Loucy (cell line): ENCODE measurements around the gene DMBX1.

Experiments
- H2AFZ ChIP-seq: fragments of 200-600 bp; sonication (generic); 2 replicates; pipeline ENCODE4 v1.6.0; 2016; ENCODE audit warnings: antibody characterized with exemption, mild to moderate bottlenecking, low read length, moderate library complexity
- H3F3A ChIP-seq: fragments of 200-600 bp; 2 replicates; pipeline ENCODE4 v1.6.0; 2016; ENCODE audit warnings: antibody characterized with exemption, low read depth, mild to moderate bottlenecking
- H3K27me3 ChIP-seq: fragments of 200-600 bp; sonication (generic); 2 replicates; pipeline ENCODE4 v1.6.1; 2014; ENCODE audit warnings: low read length, mild to moderate bottlenecking; ENCODE audit not compliant: insufficient read depth, poor library complexity, severe bottlenecking
- H3K36me3 ChIP-seq: fragments of 200-600 bp; sonication (generic); 2 replicates; pipeline ENCODE4 v1.6.1; 2016; ENCODE audit warnings: low read length; ENCODE audit not compliant: insufficient read depth
- H3K4me1 ChIP-seq: fragments of 200-600 bp; sonication (generic); 2 replicates; pipeline ENCODE4 v1.5.1; 2014; ENCODE audit warnings: low read length, mild to moderate bottlenecking; ENCODE audit not compliant: insufficient read depth, poor library complexity, severe bottlenecking
- H3K4me2 ChIP-seq: fragments of 200-600 bp; sonication (generic); 2 replicates; pipeline ENCODE4 v1.6.0; 2014; ENCODE audit warnings: antibody characterized with exemption, low read length, low read depth, mild to moderate bottlenecking; ENCODE audit not compliant: poor library complexity, severe bottlenecking
- H3K4me3 ChIP-seq: fragments of 200-600 bp; sonication (generic); 2 replicates; pipeline ENCODE4 v1.5.1; 2014; ENCODE audit warnings: low read length, mild to moderate bottlenecking, mixed read lengths; ENCODE audit not compliant: poor library complexity, severe bottlenecking
- H3K79me2 ChIP-seq: fragments of 200-600 bp; sonication (generic); 2 replicates; pipeline ENCODE4 v1.6.1; 2014; ENCODE audit warnings: low read length; ENCODE audit not compliant: insufficient read depth
- H3K9ac ChIP-seq: fragments of 200-600 bp; sonication (generic); 2 replicates; pipeline ENCODE4 v1.6.0; 2014; ENCODE audit warnings: mild to moderate bottlenecking, low read depth, low read length, moderate library complexity; ENCODE audit not compliant: poor library complexity, severe bottlenecking
- H3K9me2 ChIP-seq: fragments of 200-600 bp; sonication (generic); replicated peaks from 2 replicates; pipeline ENCODE4 v1.6.1; 2016; ENCODE audit warnings: low read depth, low read length, mixed read lengths
- H3K9me3 ChIP-seq: fragments of 200-600 bp; sonication (generic); 2 replicates; pipeline ENCODE4 v1.6.1; 2014; ENCODE audit warnings: mild to moderate bottlenecking, antibody characterized with exemption, low read length, low read depth; ENCODE audit not compliant: insufficient read depth
- H4K20me1 ChIP-seq: fragments of 200-600 bp; sonication (generic); 2 replicates; pipeline ENCODE4 v1.6.0; 2014; ENCODE audit warnings: antibody characterized with exemption, low read length, mild to moderate bottlenecking; ENCODE audit not compliant: insufficient read depth, poor library complexity, severe bottlenecking
- CTCF ChIP-seq: fragments of 200-600 bp; sonication (generic); conservative IDR thresholded peaks from 2 replicates; pipeline ENCODE4 v1.5.1; 2014; ENCODE audit warnings: mild to moderate bottlenecking, antibody characterized with exemption, low read length
- EZH2phosphoT487 ChIP-seq: fragments of 200-600 bp; IDR thresholded peaks from 2 replicates; pipeline ENCODE4 v1.6.1; 2018; ENCODE audit warnings: antibody characterized with exemption, mild to moderate bottlenecking, moderate library complexity, borderline replicate concordance

Gene DMBX1

GRCh38 chr1:46512135-46512791 is 22.6 kb downstream of the DMBX1 start:
- Histone ChIP-seq H4K20me1 (no peaks in the 10 kb centered on the region), H3K4me2 (no peak overlapping the region), H3K27me3 (no peaks in the 10 kb centered on the region), H3K4me3 (no peak overlapping the region), H3K9me3 (no peaks in the 10 kb centered on the region), H2AFZ (no peak overlapping the region), H3K79me2 (no peaks in the 10 kb centered on the region), H3K9me2 (no peaks in the 10 kb centered on the region), H3F3A (no peaks in the 10 kb centered on the region), H3K36me3 (no peaks in the 10 kb centered on the region), H3K9ac (no peak overlapping the region), H3K4me1 (no peaks in the 10 kb centered on the region)
- TF ChIP-seq EZH2phosphoT487 (no peak), CTCF (no peak)

DNA sequence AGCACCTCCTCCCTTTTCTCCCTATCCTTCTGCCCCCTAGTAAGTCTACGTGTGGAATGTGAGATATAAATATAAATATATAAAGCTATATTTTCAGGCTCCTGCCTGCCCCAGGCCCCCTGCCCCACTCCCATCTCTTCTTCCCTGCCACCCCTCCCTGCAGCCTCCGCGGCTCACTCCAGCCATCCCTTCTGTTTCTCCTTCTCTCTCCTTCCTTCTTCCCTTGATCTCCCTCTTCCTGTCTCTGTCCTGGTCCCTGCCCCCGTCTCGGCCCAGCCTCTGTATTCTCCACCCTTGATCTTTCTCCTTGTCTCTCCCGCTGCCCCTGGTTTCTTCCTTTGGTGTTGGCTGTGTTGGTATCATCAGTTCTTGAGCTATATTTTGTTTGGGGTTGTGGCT is 23.2 kb downstream of the DMBX1 start:
- H3K4me1 ChIP-seq: no peaks in the 10 kb centered on the region
- no peak overlapping the region for H3K4me3 ChIP-seq
- H3K9me3 ChIP-seq: no peaks in the 10 kb centered on the region
- no peak for TF ChIP-seq EZH2phosphoT487
- no peak for TF ChIP-seq CTCF
- no peak overlapping the region for H3K4me2 ChIP-seq
- H3K27me3 ChIP-seq: no peaks in the 10 kb centered on the region
- H3K9ac ChIP-seq: no peak overlapping the region
- H3K9me2 ChIP-seq: no peaks in the 10 kb centered on the region
- no peaks in the 10 kb centered on the region for H4K20me1 ChIP-seq
- H3K79me2 ChIP-seq: no peaks in the 10 kb centered on the region
- no peaks in the 10 kb centered on the region for H3F3A ChIP-seq
- H2AFZ ChIP-seq: no peak overlapping the region
- no peaks in the 10 kb centered on the region for H3K36me3 ChIP-seq

GRCh38 chr1:46513536-46513935 is 23.9 kb downstream of the DMBX1 start:
- Histone ChIP-seq H3K9me2 (no peaks in the 10 kb centered on the region), H3F3A (no peaks in the 10 kb centered on the region), H3K4me2 (no peak overlapping the region), H4K20me1 (no peaks in the 10 kb centered on the region), H3K4me1 (no peaks in the 10 kb centered on the region), H3K9ac (no peak overlapping the region), H3K27me3 (no peaks in the 10 kb centered on the region), H3K4me3 (no peak overlapping the region), H3K79me2 (no peaks in the 10 kb centered on the region), H2AFZ (no peak overlapping the region), H3K36me3 (no peaks in the 10 kb centered on the region), H3K9me3 (no peaks in the 10 kb centered on the region)
- TF ChIP-seq EZH2phosphoT487: no peak
- no peak for TF ChIP-seq CTCF
